SK-N-DZ (cell line): Measurements from ENCODE around the gene VASP.

ENCODE experiments used
- DNase-seq: peaks from one replicate; pipeline ENCODE4 v3.0.0-alpha.2; 2015; ENCODE audit warnings: low spot score

VASP gene

DNA sequence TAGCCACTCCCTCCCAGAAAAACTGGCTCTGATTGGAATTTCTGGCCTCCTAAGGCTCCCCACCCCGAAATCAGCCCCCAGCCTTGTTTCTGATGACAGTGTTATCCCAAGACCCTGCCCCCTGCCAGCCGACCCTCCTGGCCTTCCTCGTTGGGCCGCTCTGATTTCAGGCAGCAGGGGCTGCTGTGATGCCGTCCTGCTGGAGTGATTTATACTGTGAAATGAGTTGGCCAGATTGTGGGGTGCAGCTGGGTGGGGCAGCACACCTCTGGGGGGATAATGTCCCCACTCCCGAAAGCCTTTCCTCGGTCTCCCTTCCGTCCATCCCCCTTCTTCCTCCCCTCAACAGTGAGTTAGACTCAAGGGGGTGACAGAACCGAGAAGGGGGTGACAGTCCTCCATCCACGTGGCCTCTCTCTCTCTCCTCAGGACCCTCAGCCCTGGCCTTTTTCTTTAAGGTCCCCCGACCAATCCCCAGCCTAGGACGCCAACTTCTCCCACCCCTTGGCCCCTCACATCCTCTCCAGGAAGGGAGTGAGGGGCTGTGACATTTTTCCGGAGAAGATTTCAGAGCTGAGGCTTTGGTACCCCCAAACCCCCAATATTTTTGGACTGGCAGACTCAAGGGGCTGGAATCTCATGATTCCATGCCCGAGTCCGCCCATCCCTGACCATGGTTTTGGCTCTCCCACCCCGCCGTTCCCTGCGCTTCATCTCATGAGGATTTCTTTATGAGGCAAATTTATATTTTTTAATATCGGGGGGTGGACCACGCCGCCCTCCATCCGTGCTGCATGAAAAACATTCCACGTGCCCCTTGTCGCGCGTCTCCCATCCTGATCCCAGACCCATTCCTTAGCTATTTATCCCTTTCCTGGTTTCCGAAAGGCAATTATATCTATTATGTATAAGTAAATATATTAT is 33.3 kb upstream of the VASP start:
- no peak for DNase-seq

GRCh38 chr19:45474606-45475521 is 32.4 kb upstream of the VASP start:
- DNase-seq, result no peak

DNA sequence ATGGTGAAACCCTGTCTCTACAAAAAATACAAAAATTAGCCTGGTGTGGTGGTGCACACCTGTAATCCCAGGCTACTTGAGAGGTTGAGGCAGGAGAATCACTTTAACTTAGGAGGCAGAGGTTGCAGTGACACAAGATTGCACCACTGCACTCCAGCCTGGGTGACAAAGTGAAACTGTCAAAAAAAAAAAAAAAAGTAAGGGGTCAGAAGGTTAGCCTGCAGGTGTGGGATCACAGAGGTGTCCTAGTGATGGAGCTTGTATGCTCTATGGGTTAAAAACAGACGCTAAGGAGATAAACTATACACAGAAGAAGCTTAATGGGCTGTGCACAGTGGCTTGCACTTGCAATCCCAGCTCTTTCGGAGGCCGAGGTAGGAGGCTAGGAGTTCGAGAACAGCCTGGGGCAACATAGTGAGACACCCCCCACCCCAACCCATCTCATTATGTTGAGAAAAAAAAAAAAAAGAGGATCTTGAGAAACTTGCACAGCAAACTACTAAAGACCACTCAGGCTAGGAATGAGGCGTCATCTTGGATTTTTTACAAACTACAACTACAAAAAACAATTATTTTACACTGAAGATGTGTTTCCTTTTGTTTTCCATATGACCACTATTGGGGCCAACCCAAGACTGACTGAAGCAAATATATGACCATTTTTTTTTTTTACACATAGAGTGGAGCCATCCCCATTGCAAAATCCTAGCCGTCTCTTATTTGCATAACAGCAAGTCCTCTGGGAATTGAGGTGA is 31.6 kb upstream of the VASP start:
- DNase-seq, result no peak

GRCh38 chr19:45476304-45476703 is 31.0 kb upstream of the VASP start:
- no peak for DNase-seq

- no peak for DNase-seq
Measured at GRCh38 chr19:45477186-45477585, 30.1 kb upstream of the VASP start.

DNA sequence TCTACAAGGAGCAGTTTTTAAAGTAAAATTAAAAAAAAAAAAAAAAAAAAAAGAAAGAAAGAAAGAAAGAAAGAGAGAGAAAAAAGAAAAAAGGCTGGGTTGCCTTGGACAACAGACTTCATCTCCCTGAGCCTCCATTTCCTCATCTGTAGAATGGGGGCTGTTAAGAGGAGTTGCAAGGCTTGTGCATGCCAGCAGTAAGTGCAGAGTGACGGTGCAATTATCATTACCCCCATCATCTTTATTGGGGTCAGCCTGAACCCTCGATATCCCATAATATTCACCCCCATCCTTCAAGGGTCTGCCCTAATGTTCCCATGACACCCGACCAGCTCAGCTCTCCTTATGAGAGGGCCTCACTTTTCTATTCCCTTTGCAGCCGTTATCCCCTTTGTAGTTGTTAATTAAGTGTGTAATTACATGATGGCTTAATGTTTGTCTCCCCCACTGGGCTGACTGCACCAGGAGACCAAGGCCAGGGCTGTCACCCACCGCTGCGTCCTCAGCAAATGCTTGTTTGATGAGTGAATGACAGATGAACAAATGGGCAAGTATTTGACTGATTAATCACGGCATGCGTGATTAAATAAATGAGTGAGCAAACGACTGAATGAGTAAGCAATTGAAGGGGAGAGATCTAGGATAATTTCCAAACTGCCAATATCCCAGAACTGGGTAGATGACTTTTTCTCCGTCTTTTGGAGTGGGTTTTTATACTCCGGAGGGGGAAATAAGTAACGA is 29.4 kb upstream of the VASP start:
- no peak for DNase-seq

DNA sequence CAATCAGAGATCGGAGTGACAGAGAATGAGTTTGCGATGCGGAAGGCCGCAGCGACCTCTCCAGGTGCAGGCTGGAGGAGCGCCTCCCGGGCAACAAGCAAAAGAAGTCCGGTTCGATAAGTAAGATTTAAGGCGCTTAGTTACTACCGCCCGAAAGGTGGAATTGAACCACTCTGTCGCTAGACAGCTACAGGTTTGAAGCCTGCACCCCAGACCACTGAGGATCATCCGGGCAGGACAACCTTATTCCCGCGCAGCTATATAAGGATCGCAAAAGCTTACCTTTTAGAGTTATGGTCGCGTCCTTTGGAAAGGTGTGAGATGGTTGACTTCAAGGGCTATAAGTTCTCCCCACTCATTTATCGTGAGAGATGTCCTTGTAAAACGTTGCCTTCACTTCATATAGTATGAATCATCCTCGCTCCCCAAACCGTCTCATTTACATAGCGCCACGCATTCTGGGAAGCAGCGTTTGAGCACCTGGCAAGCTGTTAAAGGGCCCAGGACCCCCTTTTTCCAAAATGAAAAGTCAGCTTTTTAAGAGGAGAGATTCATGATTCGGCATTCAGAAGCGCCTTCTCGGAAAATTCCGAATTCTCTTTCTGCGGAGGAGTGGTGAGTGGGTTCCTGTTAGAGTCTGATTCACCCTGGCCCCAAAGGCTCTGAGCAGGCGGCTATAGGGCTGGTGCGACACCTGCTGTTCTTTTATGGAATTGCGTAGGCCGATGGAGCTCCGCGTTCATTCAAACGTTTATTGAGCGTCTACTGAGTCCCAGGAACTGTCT is 28.6 kb upstream of the VASP start:
- peak; percentile 92 for DNase-seq

GRCh38 chr19:45483033-45483432 is 24.2 kb upstream of the VASP start:
- no peak for DNase-seq

GRCh38 chr19:45484273-45484945 is 22.9 kb upstream of the VASP start:
- no peak for DNase-seq

DNA sequence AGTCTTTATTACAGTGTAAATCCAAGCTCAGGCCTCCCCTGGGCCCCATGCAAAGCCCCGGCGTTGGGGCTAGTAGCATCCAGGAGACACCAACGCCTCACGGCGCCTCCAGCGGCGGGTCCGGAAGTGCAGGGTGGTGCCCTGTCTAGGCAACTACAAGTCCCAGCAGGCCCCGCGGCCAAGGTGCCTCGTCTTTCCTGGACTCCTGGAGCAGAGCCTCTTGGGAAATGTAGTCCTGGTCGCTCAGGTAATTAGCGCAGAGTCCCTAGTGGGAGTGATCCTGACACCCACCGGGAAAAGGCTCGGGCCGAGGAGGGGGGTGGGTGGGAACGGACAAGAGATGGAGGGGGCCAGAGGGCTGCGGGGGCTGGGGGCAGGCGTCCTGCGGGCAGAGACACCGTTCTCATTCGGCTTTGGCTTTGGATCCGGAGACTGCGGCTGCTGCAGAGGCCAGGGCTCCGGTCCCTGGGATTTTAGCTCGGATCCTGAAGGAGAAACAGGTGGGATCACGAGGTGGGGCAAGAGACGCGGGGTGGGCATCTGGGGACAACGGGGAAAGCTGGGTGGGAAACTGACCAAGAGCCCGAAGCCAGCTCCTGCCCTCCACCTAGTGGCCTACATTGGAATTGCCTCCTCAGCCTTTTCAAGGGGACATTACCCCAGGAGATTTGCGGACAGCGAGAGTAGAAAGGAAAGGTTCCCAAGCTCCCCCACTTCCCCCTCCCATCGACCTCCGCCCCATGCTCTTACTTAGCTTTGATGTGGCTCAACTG is 21.8 kb upstream of the VASP start:
- peak; percentile 95 for DNase-seq

DNA sequence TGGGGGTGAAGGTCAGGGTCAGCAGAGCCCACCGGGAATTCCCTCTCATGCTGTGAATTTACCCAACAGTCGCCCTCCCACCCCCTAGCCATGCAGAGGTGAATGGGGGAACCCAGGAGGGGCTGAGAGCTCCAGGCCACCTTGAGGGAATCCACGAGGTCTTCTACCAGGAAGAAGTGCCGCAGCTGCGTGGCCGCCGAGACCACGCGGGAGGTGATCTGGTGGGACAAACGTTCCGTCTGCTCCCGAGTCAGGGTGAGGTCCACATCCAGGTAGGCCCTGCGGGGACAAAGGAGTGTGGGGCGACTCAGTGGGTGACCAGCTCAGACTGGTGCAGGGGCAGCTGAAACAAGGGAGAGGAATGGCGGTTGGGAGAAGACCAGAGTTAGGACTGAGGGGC is 18.6 kb upstream of the VASP start:
- DNase-seq, result no peak

DNA sequence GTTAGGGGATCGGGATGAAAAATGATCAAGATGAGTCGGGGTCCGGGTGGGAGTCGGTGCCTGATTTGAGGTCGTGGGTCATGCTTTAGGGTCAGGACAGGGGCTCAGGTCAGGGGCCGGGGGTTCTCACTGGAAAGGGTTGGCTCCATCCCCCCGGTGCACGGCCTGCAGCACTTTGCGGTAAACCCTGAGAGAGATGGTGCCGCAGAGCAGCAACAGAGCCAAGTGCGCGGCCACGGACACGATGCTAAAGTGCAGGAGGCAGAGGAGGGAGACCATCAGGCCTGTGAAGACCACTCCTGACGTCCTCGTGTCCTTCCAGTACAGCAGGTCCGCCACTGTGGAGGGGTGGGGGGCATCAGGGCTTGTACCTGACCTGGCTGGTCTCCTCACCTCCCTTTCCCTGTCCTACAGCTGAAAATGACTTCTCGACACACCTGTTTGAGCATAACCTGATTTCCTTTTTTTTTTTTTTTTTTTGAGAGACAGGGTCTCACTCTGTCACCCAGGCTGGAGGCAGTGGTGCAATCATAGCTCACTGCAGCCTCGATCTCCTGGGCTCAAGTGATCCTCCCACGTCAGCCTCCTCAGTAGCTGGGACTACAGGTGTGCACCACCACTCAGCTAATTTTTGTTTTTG is 17.9 kb upstream of the VASP start:
- DNase-seq, result no peak

DNA sequence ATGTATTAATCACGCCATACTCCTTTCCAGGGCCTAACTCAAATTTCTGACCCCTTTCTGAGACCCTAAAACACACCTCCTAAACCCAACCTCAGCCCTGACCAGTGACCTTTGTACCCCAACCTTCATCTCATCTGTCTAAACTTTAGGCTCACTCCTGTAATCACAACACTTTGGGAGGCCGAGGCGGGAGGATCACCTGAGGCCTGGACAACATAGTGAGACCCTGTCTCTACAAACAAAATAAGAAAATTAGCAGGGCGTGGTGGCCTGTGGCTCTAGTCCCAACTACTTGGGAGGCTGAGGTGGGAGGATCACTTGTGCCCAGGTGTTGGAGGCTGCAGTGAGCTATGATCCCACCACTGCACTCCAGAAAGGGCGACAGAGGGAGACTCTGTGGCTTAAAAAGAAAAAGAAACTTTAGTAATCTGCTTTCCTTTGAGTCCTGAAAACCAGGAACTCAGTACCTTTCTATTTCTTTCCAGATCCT is 15.1 kb upstream of the VASP start:
- no peak for DNase-seq

- no peak for DNase-seq
Measured at GRCh38 chr19:45492627-45493470, 14.4 kb upstream of the VASP start.

GRCh38 chr19:45494261-45494916 is 12.9 kb upstream of the VASP start:
- DNase-seq, result no peak

- DNase-seq, result no peak
Measured at GRCh38 chr19:45495178-45495577, 12.1 kb upstream of the VASP start.
